Tibial nerve (tissue), 4 donors: ENCODE results near the gene MUC20.
"Not testable (repeated sequence)": the region's sequence is repeated elsewhere in the genome, so short reads cannot be mapped to it uniquely, and the experiment has no call there.

ENCODE experiments used
- CTCF ChIP-seq, 5 experiments: fragments of 200-600 bp in 3 of 5; fragments of 450-650 bp in 2 of 5; sonication (generic) in 3 of 5; IDR thresholded peaks; one replicate each; pipeline ENCODE4 v1.5.1; 2016 to 2019; ENCODE audit warnings: antibody characterized with exemption in 5 of 5, mild to moderate bottlenecking in 3 of 5, moderate library complexity in 2 of 5
- EP300 ChIP-seq, 2 donors: sonication (generic); formaldehyde crosslinking; IDR thresholded peaks; one replicate each; pipeline ENCODE4 v1.6.1; 2017; ENCODE audit warnings: antibody characterized with exemption in 2 of 2, mild to moderate bottlenecking in 1 of 2
- POLR2A ChIP-seq, 2 donors: fragments of 450-650 bp; IDR thresholded peaks; one replicate each; pipeline ENCODE4 v1.6.1; 2017; ENCODE audit warnings: antibody characterized with exemption in 2 of 2, mild to moderate bottlenecking in 2 of 2, moderate library complexity in 2 of 2

- TF ChIP-seq CTCF, POLR2A, EP300 (IDR thresholded peaks at IDR 0.05): not testable (repeated sequence)
Observed at GRCh38 chr3:195724363-195724762, 3.6 kb downstream of the MUC20 start.
